Astrocyte of the spinal cord (primary cell): ENCODE data around the gene HMGXB3.

Experiments used
- DNase-seq: peaks from one replicate; pipeline ENCODE4 v3.0.0; 2011; ENCODE audit warnings: low read depth, low spot score
- H3K4me3 ChIP-seq: 2 replicates; pipeline ENCODE4 v1.5.1; 2011; ENCODE audit warnings: low read depth, mild to moderate bottlenecking, low read length, moderate library complexity
- in situ Hi-C: cut with HindIII; loops from 2 replicates; pipeline ENCODE4 v1.10.0; 2017; ENCODE audit warnings: low sequenced_read_pairs
- TF ChIP-seq, protein P1 (sequence below): IDR thresholded peaks from 2 replicates; pipeline ENCODE4 v1.5.1; 2012; ENCODE audit warnings: low read depth, mild to moderate bottlenecking, low read length, inconsistent platforms

HMGXB3 gene

GRCh38 chr5:150007050-150007449 lies 6.5 kb downstream of the HMGXB3 start:
- H3K4me3 ChIP-seq, result no peak overlapping the region
- TF ChIP-seq, protein P1, sequence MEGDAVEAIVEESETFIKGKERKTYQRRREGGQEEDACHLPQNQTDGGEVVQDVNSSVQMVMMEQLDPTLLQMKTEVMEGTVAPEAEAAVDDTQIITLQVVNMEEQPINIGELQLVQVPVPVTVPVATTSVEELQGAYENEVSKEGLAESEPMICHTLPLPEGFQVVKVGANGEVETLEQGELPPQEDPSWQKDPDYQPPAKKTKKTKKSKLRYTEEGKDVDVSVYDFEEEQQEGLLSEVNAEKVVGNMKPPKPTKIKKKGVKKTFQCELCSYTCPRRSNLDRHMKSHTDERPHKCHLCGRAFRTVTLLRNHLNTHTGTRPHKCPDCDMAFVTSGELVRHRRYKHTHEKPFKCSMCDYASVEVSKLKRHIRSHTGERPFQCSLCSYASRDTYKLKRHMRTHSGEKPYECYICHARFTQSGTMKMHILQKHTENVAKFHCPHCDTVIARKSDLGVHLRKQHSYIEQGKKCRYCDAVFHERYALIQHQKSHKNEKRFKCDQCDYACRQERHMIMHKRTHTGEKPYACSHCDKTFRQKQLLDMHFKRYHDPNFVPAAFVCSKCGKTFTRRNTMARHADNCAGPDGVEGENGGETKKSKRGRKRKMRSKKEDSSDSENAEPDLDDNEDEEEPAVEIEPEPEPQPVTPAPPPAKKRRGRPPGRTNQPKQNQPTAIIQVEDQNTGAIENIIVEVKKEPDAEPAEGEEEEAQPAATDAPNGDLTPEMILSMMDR, result no peak
- in situ Hi-C loops, result no loop called here
- DNase-seq, result no peak

DNA sequence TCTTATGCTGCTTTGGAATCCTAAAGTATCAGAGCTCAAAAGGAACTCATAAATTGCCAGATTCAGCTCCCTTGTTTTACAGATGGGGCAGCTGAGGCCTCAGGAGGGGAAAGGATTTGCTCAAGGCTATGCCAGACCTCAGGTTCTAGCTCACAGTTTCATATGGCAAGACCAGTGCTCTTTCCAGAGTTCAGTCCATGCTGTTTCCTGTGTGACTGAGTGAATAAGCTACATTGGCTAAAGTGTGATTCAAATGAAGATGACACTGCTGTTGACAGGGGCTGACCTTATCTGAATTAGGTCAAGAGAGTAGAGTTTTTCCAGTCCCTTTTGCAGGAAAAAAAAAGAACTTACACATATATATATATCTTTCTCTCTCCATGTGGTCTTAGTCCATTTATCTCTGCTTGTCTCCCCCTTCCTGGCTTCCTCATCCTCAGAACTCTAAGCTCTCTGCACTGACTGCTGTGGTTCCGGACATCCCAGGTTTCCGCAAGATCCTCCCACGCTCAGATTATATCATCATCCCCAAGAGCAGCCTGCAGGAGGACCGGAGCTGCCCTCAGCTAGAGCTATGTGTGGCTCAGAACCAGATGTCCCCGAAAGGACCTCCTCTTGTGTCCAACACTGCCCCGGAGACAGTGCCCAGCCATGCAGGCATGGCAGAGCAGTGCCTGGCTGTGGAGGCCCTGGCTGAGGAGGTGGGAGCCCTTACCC lies 9.3 kb downstream of the HMGXB3 start:
- TF ChIP-seq, protein P1, result no peak

DNA sequence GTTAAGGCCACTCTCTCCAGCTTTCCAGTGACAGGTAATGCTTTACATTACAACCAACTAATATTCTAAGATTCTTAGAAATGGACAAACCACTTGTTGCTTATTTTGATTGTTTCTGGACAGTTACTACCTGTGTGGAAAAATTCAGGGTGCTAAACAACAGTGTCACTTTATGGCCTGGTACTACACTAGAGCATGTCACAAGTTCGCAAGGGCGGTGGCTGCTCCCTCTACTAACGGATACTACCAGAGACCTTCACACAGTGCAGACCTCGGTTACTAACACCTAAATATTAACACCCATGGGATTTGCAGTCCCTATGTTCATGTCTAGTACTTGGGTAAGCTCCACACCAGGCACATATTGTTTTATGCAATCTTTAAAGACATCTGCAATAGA lies 13.4 kb downstream of the HMGXB3 start:
- TF ChIP-seq, protein P1, result no peak
- in situ Hi-C loops, result no loop called here

More for the DNA sequence above, 9.3 kb downstream of the HMGXB3 start:
- H3K4me3 ChIP-seq, result no peak overlapping the region
- no peak for DNase-seq
- in situ Hi-C loops, result no loop called here

DNA sequence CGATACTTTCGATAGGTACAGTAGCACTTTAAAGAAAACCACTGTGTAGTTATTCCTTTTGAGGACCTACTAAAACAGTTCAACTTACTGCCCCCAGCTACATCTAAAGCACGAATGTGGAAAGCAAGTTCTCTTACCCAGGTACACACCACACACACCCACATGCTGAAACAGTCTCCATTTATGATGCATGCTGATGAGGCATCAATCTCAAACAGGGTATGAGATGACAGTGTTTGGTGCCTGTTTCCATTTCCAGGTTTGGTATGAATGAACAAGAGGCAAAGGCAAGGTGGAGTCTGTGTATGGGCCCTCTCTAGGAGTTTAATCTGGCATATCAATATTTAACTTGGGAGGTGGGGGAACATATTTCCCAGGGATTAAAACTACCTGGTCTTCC lies 13.9 kb downstream of the HMGXB3 start:
- in situ Hi-C loops, result no loop called here
- TF ChIP-seq, protein P1, result no peak
- no peak for DNase-seq

More for the DNA sequence above, 13.4 kb downstream of the HMGXB3 start:
- DNase-seq, result no peak
- no peak overlapping the region for H3K4me3 ChIP-seq

GRCh38 chr5:150015415-150015814 lies 14.9 kb downstream of the HMGXB3 start:
- no peak overlapping the region for H3K4me3 ChIP-seq
- TF ChIP-seq, protein P1, result no peak
- in situ Hi-C loops, result no loop called here
- DNase-seq, result no peak

More for the DNA sequence above, 13.9 kb downstream of the HMGXB3 start:
- H3K4me3 ChIP-seq, result no peak overlapping the region

DNA sequence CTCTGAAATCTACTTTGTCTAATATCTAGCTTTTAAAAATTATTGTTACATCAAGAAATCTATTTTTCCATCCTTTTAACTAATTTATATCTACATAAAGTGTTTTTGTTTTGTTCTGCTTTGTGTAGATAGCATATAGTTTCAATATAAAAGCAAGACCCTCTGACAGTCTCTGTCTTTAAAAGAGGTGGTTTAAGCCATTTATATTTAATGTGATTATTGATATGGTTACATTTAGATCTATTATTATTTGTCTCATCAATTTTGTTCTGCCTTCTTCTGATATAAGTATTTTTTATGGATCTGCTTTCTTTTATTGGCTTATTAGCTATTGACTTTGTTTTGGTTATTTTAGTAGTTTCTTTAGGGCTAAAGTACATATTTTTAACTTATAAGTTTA lies 16.0 kb downstream of the HMGXB3 start:
- no peak overlapping the region for H3K4me3 ChIP-seq
- in situ Hi-C loops, result no loop called here
- TF ChIP-seq, protein P1, result no peak
- no peak for DNase-seq
